GM12872 (cell line): ENCODE measurements around the gene SORBS1.

ENCODE experiments used
- CTCF ChIP-seq: IDR thresholded peaks from 3 replicates; pipeline ENCODE4 v1.5.1; 2011; ENCODE audit warnings: low read depth, mild to moderate bottlenecking, low read length, moderate library complexity; ENCODE audit not compliant: insufficient read depth

SORBS1 gene

DNA sequence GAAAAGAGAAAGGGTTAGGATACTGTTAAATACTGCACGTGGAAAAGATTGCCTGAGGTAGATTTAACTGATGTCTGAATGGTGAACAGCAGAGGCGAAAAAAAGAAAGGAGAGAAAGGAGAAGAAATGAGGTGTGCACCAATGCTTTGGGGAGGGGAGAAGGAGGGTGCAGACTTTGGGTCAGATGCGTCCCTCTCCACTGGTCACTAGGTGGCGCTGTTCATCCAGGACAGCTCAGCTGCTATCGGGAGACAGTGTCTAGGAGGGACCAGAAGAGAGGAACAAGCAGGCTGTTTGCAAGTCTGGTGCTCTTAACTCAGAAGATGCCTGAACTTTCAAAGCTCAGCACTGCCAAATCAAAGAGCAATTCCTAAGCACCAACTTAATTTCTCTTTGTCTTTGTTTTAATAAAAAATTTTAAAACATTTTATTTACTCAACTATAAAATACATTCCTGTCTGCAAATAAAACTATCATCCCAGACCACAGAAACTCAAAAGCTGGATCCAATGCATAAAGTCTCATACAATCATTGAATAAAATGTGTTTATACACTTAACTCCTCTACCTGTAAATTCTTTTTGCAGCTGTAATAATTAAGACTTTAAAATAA, 186.5 kb downstream of the SORBS1 start:
- TF ChIP-seq CTCF = peak; percentile 98

DNA sequence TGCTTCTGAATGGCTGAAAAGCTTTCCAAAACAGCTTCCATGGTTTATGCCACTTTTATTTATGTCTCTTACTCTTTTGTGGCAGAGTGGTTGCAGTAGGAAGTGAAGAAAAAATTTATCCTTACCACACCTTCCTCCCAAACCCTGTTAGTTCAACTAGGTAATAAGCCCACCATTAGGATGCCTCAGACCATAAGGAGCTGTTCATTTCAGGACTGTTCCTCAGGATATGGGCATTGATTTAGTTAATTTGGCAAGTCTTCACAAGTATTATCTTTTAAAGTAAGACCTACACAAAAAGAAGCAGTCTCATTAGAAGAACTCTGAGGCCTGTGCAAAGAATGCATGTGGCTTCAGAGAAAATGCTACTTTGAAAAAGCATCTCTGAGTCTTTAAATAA, 187.5 kb downstream of the SORBS1 start:
- no peak for TF ChIP-seq CTCF

DNA sequence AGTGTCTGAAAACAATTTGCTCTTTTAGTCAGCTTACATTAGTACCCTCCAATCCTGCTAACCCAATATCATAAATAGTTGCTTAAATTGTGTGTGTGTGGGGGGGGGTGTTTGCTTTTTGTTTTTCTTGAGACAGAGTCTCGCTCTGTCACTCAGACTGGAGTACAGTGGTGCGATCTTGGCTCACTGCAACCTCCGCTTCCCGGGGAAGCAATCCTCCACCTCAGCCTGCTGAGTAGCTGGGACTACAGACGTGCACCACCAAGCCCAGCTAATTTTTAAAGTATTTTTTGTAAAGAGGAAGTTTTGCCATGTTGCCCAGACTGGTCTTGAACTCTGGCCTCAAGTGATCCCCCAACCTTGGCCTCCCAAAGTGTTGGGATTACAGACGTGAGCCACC, 196.8 kb downstream of the SORBS1 start:
- no peak for TF ChIP-seq CTCF

GRCh38 chr10:95363303-95363912, 197.8 kb downstream of the SORBS1 start:
- TF ChIP-seq CTCF = peak; percentile 72

DNA sequence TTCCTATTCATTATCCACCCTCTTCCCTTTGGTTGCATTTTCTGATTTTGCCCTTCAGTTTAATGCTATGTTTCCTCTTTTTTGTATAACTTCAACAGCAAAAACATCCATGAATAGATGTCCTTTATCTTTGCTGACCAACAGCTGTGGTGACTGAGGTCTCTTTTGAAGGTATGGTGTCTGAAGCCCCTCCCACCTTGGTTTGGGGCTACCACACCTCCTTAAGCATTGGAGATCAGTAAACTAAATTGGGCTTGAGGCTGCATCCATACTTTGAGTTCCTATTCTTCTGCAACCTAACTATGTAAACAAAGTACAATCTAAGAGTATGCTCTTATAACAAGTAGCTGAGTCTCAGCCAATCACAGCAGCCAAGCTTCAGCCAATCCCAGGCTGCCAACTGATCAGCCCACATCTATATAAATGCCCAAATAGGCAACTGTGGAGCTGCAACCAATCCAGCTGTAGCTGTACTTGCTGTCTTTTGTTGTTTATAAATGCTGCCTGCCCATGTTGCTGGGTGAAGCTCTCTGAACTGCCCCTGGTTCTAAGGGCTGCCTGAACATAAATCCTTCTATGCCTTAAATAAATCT, 201.0 kb downstream of the SORBS1 start:
- TF ChIP-seq CTCF = no peak

GRCh38 chr10:95359466-95359865, 201.7 kb downstream of the SORBS1 start:
- no peak for TF ChIP-seq CTCF

DNA sequence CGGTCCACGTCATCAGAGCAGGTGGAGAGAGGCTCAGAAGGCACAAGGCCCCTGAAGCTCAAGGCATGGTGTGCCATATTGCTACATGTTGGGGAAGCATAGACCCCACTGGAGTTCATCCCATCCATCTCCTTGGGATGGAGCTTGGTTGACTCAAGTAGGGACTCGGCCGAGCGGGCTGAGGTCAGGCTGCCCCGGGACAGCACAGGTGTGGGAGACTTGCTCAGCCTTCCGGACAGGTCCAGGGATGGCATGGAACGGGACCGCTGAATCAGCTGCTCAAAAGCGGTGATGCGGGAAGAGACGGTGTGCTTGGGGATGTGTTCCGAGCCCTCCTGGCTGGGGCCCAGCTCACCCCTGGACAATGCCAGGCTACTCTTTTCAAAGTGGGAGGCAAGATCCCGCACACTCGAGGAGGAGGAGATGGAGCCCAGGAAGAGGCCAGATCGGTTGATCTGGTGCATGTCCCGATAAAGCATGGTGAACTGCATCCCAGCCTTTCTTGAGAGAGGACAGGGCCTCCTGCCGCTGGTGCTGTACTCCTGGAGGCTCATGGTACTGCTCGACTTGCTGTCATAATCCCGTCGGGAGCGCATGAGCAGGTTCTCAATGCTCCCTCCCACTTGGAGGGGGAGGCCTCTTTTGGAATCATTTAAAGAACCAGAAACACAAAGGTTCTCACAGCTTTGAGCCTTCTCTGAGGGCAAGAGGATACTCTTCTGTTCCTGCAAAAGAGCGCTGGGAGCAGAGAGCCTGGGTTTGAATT, 204.8 kb downstream of the SORBS1 start:
- no peak for TF ChIP-seq CTCF
